Gastrocnemius medialis (tissue), 4 donors: ENCODE data around the gene CRISPLD2. TPM values are rescaled to one million over a fixed set of nuclear protein-coding genes. Genes with fewer than 3 reads are reported as not detected.

Experiments used
- ATAC-seq, 2 donors: fragments of 150-250 bp; one replicate each; pipeline ENCODE4 v1.9.1; 2016
- DNase-seq, 2 donors: peaks; one replicate each; pipeline ENCODE4 v3.0.0-alpha.2; 2019
- H3K27ac ChIP-seq, 4 donors: fragments of 200-600 bp; sonication (generic); 1 replicate in 1 of 4; 2 replicates in 3 of 4; pipeline ENCODE4 v1.5.1; 2016 to 2018; ENCODE audit warnings: mild to moderate bottlenecking in 2 of 4, moderate library complexity in 1 of 4
- H3K27me3 ChIP-seq, 3 donors: fragments of 200-600 bp; sonication (generic) in 2 of 3; 1 replicate in 1 of 3; 2 replicates in 2 of 3; pipeline versions ENCODE4 v1.5.1 to v1.6.0; 2016 to 2019; ENCODE audit warnings: mild to moderate bottlenecking in 1 of 3, moderate library complexity in 1 of 3
- H3K36me3 ChIP-seq, 2 donors: fragments of 200-600 bp; sonication (generic) in 1 of 2; one replicate each; pipeline ENCODE4 v1.5.1; 2017 to 2018
- H3K4me1 ChIP-seq, 2 donors: fragments of 200-600 bp; sonication (generic) in 1 of 2; one replicate each; pipeline ENCODE4 v1.5.1; 2016 to 2017; ENCODE audit warnings: mild to moderate bottlenecking in 2 of 2
- H3K4me3 ChIP-seq, 4 donors: fragments of 200-600 bp; sonication (generic) in 3 of 4; 1 replicate in 1 of 4; 2 replicates in 3 of 4; pipeline ENCODE4 v1.5.1; 2016 to 2019; ENCODE audit warnings: mild to moderate bottlenecking in 2 of 4
- H3K9me3 ChIP-seq, 3 donors: fragments of 200-600 bp; sonication (generic) in 2 of 3; 1 replicate in 1 of 3; 2 replicates in 2 of 3; pipeline ENCODE4 v1.5.1; 2016 to 2019
- POLR2A ChIP-seq, 2 donors: fragments of 450-650 bp; IDR thresholded peaks; one replicate each; pipeline ENCODE4 v1.6.1; 2017; ENCODE audit warnings: antibody characterized with exemption in 2 of 2, mild to moderate bottlenecking in 2 of 2, moderate library complexity in 2 of 2
- in situ Hi-C, 4 donors: fragments of 200-750 bp; cut with MboI; loops; one replicate each; pipeline versions ENCODE4 v1.15.0 to v1.8.0; 2017; ENCODE audit warnings: low sequenced_read_pairs in 4 of 4
- intact Hi-C: fragments of 100-400 bp; cut with DNase I; formaldehyde crosslinking; loops from one replicate; pipeline ENCODE4 v1.15.1; 2023; ENCODE audit warnings: low total_unique reads
- total RNA-seq, 4 donors: library from RNA; depleted of rRNA; stranded (reverse); fragments of >200 nt; gene quantifications; one replicate each; pipeline versions ENCODE4 v1.1.0 to v1.2.3, GENCODE V29; 2016
- TF ChIP-seq, protein P1 (sequence below), 5 experiments: fragments of 450-650 bp in 3 of 5; fragments of 200-600 bp in 2 of 5; sonication (generic) in 2 of 5; IDR thresholded peaks in 4 of 5; conservative IDR thresholded peaks in 1 of 5; 1 replicate in 4 of 5; 2 replicates in 1 of 5; pipeline ENCODE4 v1.5.1; 2016 to 2019; ENCODE audit warnings: antibody characterized with exemption in 5 of 5, mild to moderate bottlenecking in 3 of 5, moderate library complexity in 3 of 5

CRISPLD2 gene
- total RNA-seq, 4 donors from 2014 or later = 26.1 to 50.1 (median 39.0) TPM

GRCh38 chr16:84847564-84848355 lies 28.0 kb downstream of the CRISPLD2 start:
- no peak overlapping the region for H3K27ac ChIP-seq
- no peak for TF ChIP-seq POLR2A (IDR thresholded peaks at IDR 0.05)
- TF ChIP-seq, protein P1, sequence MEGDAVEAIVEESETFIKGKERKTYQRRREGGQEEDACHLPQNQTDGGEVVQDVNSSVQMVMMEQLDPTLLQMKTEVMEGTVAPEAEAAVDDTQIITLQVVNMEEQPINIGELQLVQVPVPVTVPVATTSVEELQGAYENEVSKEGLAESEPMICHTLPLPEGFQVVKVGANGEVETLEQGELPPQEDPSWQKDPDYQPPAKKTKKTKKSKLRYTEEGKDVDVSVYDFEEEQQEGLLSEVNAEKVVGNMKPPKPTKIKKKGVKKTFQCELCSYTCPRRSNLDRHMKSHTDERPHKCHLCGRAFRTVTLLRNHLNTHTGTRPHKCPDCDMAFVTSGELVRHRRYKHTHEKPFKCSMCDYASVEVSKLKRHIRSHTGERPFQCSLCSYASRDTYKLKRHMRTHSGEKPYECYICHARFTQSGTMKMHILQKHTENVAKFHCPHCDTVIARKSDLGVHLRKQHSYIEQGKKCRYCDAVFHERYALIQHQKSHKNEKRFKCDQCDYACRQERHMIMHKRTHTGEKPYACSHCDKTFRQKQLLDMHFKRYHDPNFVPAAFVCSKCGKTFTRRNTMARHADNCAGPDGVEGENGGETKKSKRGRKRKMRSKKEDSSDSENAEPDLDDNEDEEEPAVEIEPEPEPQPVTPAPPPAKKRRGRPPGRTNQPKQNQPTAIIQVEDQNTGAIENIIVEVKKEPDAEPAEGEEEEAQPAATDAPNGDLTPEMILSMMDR (IDR thresholded peaks at IDR 0.05 in 4 of 5, conservative IDR thresholded peaks at IDR 0.05 in 1 of 5) = no peak
- intact Hi-C loops = no loop called here
- H3K4me1 ChIP-seq = peaks cover 0 to 12% of the 10 kb centered on the region in 2 donors
- in situ Hi-C loops = no loop called here
- H3K27me3 ChIP-seq = no peaks in the 10 kb centered on the region
- no peak overlapping the region for H3K4me3 ChIP-seq
- DNase-seq = no peak
- ATAC-seq = no peak
- no peaks in the 10 kb centered on the region for H3K9me3 ChIP-seq
- H3K36me3 ChIP-seq = peaks cover 0 to 7% of the 10 kb centered on the region in 2 donors

- Histone ChIP-seq H3K27me3 (no peaks in the 10 kb centered on the region), H3K36me3 (peaks cover 0 to 7% of the 10 kb centered on the region in 2 donors), H3K9me3 (no peaks in the 10 kb centered on the region), H3K27ac (no peak overlapping the region), H3K4me1 (peaks cover 0 to under 1% of the 10 kb centered on the region in 2 donors), H3K4me3 (no peak overlapping the region)
- no peak for TF ChIP-seq POLR2A (IDR thresholded peaks at IDR 0.05)
- TF ChIP-seq, protein P1 (IDR thresholded peaks at IDR 0.05 in 4 of 5, conservative IDR thresholded peaks at IDR 0.05 in 1 of 5) = no peak
- intact Hi-C loops (no loop called here), in situ Hi-C loops (no loop called here)
- ATAC-seq (no peak), DNase-seq (no peak)
Observed at GRCh38 chr16:84848986-84849634, 29.3 kb downstream of the CRISPLD2 start.

GRCh38 chr16:84849751-84850150 lies 30.0 kb downstream of the CRISPLD2 start:
- no peak overlapping the region for H3K27ac ChIP-seq
- intact Hi-C loops (no loop called here), in situ Hi-C loops (loop anchor here in 1 of 4 donors (25.0 kb wide), 1 partner anchor 113 kb away; no protein-coding TSS in a partner anchor)
- H3K4me3 ChIP-seq = no peak overlapping the region
- peaks cover 0 to 7% of the 10 kb centered on the region in 2 donors for H3K36me3 ChIP-seq
- no peak for TF ChIP-seq POLR2A (IDR thresholded peaks at IDR 0.05)
- TF ChIP-seq, protein P1 (IDR thresholded peaks at IDR 0.05 in 4 of 5, conservative IDR thresholded peaks at IDR 0.05 in 1 of 5) = no peak
- H3K9me3 ChIP-seq = no peaks in the 10 kb centered on the region
- no peaks in the 10 kb centered on the region for H3K27me3 ChIP-seq
- no peak for DNase-seq
- no peak for ATAC-seq
- H3K4me1 ChIP-seq = no peaks in the 10 kb centered on the region

- Histone ChIP-seq H3K4me1 (no peaks in the 10 kb centered on the region), H3K27me3 (no peaks in the 10 kb centered on the region), H3K27ac (no peak overlapping the region), H3K9me3 (no peaks in the 10 kb centered on the region), H3K4me3 (no peak overlapping the region), H3K36me3 (peaks cover 0 to 7% of the 10 kb centered on the region in 2 donors)
- DNase-seq (no peak), ATAC-seq (no peak)
- TF ChIP-seq, protein P1 (IDR thresholded peaks at IDR 0.05 in 4 of 5, conservative IDR thresholded peaks at IDR 0.05 in 1 of 5) = no peak
- no peak for TF ChIP-seq POLR2A (IDR thresholded peaks at IDR 0.05)
- in situ Hi-C loops (loop anchor here in 1 of 4 donors (25.0 kb wide), 1 partner anchor 112 kb away; no protein-coding TSS in a partner anchor), intact Hi-C loops (no loop called here)
Observed at GRCh38 chr16:84850714-84851113, 30.9 kb downstream of the CRISPLD2 start.
